ENCODE data around the gene C4orf54.

Gene C4orf54

DNA sequence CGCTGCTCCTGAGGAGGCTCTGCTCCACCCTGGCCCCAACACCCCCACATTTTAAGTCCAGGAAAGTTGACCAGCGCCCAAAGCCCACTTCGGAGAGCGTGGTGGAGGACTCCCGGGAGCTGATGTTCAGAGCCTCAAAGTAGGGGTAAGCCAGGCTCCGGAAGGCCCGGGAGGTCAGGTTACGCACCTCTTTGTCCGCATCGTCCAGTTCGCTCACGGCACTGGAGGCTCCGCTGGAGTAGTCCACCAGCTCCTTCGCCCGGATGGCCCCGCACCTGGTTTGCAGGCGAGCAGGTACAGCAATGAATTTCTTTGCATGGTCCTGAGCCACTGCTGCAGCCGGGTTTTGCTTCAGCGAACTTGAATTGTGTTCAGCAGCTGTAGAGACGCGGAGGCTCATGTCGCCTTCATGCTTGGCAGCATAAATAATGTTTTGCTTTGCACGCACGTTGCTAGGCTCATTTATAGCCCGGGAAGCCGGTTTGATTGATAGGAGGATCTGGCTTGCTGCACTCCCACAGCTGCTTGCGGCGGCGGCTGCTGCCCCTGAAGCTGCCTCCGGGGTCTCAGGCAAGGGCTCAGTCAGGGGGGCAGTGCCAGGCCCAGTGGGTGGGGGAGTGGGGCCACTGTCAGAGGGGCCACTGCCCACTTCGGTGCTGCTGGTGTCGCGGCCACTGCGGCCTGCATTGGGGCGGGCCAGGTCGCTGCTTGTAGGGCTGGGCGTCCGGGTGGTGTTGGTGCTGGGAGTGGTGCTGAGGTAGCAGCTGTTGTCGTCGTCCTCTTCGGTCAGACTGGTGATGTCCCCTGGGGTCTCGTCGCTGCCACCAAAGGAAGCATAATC, 4.8 kb downstream of the C4orf54 start:
- DNase-seq (ENCODE audit: low read depth in 2 of 2, low spot score in 1 of 2): no peak

DNA sequence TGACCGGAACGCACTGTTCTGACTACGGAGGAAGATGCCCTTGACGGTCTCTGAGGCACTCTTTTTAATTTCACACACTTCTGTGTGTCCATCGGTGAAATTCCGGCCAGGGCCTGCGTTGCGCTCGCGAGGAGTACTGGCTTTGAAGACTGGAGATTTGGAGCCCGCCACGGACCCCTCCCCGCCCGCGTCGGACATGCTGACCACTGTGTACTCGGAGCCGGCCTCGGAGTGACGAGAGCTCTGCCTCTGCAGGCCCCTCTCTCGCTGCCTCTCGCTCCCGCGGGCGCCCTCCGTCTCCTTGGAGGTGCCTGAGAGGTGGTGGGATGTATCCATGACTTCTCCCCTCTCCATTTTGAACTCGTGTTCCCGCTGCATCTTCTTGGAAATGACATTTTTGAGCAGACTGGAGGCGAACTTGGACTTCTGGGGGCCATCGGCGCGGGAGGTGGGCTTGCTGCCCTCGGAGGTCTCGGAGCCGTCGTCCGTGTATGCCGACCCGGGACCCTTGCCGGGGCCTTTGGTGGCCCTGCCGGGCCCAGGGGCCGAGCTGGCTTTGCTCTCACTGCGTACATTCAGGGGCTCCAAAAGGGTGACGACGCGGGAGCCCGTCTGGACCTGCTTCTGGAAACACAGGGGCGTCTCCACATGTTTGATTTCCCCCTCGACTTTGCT, 5.7 kb downstream of the C4orf54 start:
- DNase-seq (ENCODE audit: low read depth in 2 of 2, low spot score in 1 of 2): no peak

DNA sequence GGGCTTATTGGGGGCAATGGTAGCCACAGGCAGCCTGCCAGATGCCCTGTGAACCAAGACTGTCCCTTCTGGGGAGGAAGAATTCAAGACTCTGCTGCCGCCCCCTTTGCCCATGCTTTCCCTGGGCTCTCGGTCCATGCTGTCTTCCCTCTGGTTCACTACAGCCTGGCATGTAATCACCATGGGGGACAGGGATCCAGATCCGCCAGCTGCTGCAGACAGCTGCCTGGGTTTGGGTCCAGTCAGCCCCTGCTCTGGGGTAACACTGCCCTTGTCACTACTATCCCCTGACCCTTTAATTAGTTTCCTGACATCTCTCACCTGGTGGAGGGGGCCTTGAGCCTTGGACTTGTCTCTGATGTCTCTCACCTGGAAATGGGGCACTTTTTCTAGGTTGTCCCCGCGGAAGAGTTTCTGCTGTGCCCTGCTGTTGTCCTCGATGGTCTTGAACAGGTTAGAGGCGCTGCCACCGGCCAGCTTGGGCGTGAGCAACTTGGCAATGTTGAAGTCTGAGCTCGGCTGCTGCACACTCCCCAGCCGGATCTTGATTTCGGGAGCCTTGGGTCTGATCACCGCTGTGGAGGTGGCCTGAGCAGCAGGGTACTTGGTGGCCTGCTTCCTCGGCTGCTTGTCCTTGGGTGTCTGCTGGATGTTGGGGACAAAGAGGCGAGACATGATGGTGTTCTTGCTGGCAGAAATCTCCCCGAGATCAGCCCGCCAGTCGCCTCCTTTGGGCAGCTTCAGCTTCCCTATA, 6.4 kb downstream of the C4orf54 start:
- no peak for DNase-seq (ENCODE audit: low read depth in 2 of 2, low spot score in 1 of 2)

DNA sequence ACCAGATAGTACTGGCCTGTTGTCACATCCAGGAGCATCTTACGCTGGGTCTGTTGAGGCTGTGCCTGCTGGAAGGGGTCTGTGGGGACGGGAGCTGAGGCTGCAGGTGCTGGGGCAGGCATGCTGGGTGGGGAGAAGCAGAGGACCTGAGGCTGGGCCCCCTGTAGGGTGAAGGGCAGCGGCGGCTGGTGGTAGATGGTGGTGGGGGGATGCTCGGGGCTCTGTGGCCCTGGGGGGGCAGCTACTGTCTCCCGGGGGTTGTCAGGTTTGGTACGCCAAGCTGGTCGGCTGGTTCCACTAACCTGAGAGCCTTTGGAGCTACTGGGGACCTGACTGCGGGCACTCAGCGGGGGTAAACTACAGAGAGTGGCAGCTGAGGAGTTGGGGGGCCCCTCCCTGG, 7.8 kb downstream of the C4orf54 start:
- DNase-seq (ENCODE audit: low read depth in 2 of 2, low spot score in 1 of 2): no peak

DNA sequence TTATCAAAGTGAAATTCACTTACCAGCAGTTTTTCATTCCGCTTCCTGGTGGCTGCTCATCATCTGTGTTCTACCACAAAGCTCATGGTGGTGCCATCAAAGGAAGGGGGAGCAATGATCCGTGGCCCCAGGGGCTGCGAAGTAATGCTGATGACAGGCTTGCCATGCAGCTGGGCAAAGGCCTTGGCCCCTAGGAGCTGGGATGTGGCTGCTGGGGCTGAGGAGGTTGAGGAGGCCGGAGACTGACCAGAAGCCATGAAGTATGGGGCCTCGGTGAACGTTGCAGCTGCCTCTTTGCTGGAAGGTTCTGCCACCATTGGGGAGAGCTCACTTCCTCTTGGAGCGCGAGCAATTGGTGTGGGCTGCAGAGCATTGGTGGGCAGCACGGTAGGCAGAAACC, 8.4 kb downstream of the C4orf54 start:
- no peak for DNase-seq (ENCODE audit: low read depth in 2 of 2, low spot score in 1 of 2)

DNA sequence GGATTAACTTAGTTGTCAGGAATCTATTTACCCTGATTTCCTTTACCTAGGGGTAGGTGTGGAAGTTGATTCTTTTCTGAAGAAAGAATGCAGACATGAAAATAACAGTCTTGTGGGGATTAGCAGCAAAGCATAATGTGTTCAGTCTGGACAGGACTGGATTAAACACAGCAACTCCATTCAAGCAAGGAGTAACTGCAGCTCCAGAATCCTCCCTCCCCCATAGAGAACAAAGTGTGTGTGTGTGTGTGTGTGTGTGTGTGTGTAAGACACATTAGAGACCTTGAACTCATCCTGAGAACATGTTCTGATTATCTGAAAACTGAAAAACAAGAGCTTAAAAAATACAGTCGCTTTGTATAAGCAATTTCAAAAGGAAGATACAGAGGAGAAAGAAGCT, 9.3 kb downstream of the C4orf54 start:
- no peak for DNase-seq (ENCODE audit: low read depth in 2 of 2, low spot score in 1 of 2)

DNA sequence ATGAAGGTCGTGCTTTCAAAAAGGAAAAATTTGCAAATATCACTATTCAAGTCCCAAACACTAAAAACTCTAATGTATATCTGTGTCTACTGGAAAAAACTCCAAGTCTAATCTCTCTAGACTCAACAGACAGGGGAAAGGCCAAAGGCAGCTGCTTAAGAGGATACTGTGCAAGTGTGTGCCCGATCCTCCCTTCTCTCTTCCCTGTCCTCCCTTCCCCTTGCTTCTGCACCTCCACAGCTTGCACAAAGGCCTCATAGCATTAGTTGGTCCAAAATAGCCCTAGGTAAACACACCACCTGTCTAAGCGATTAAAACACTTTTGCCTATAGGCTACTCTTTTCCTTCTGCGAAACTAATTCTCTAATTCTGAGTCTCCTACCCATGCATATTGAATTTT, 10.6 kb downstream of the C4orf54 start:
- no peak for DNase-seq (ENCODE audit: low read depth in 2 of 2, low spot score in 1 of 2)

DNA sequence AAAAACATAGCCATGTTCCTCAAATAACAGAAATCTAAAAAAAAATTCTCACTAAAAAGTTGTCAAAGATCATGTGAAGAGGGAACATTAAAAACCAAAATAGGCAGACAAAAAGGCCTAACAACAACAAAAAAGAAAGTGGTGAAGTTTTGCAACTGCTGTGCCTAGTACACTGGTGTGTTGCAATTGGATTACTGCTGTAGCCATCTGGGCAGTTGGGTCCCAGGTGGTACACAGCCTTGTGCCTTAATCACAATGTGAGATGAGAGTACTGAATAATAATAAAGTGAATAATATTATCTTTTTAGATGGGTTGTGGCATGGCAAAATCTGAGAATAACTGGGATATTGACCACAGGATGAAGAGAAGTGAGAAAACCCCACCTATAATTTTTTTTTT, 12.0 kb downstream of the C4orf54 start:
- DNase-seq (ENCODE audit: low read depth in 2 of 2, low spot score in 1 of 2): no peak

DNA sequence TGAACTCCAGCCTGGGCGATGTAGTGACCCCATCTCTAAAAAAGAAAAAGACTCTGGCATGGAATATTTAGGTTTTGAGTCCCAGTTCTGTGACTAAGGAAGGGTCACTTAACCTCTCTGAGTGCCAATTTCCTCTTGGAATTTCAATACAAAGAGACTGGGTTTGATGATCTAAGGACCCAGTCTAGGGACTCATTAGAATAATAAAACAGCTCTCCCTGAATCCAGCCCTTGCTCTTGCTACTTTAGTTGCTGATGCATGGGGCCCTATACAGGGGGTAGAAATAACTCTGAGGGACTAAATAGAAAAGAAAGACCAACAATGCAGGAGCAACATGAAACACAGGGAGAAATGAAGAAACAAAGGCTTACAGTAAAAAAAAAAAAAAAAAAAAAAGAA, 12.6 kb downstream of the C4orf54 start:
- DNase-seq (ENCODE audit: low read depth in 2 of 2, low spot score in 1 of 2): no peak

DNA sequence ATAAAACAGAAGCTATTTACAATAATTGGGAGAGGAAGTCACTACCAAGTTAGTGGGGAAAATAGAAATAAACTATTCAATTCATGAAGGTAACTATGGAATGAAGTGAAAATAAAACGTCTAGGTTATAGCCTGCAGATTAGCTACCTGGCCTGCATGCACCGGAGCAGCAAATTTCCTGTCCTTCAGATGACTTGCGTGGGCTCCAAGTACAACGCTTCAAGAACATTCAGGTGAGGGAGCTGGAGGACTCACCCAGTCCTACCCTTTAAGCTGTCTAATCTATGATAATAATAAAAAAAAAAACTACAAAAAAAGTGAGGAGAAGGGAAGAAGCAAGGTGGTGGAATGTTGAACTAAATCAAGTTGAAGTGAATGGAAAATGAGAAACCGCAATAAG, 13.2 kb downstream of the C4orf54 start:
- DNase-seq (ENCODE audit: low read depth in 2 of 2, low spot score in 1 of 2): no peak

DNA sequence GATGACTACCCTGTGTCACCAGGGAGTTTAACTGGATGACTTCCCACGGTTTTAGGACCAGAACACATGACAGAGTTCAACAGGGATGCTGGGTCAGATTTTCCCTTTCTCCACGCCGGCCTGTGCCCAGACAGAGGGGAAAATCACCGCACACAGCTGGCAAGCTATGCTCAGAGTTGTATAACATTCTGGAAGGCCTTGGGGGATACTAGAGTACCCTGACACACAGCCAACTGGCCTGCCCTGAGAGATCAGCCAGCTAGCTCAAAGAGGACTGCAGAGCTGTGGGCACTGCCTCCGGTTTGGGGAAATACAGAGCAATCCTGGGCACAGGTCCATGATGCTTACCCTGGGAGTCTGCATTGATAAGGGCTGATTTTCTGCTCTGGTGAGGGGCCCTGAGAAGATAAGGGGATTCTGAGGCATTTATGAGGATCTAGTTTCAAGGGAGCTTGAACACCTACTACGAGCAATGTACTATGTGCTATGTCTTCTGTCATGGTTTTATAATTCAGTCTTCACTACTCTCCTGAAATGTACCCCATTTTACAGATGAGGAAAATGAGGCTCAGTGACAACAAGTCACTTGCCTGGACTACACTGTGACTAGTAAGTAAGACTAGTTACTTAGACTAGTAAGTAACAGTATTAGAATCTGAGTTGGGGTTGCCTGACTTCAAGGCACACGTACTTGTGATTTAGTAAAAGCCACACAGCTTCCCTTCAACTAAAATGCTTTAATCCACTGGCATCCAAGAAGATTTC, 14.7 kb downstream of the C4orf54 start:
- no peak for DNase-seq (ENCODE audit: low read depth in 2 of 2, low spot score in 1 of 2)

DNA sequence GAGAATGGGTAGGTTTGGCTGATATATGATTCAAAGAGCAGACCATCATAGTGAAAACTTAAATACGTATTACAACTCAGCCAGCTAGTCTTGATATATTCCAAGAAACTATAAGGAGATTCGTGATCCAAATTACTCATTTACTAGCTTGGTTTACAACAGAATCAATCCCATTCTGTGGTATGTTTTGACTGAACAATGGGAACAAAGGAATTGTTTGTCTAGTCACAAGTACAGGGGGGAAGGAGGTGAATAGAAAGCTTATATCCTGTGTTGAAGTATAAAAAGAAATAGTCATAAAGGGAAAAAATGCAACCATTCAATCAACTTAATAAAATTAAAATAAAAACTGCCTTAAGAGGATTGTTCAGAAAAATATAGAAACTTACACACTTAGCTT, 17.0 kb downstream of the C4orf54 start:
- no peak for DNase-seq (ENCODE audit: low read depth in 2 of 2, low spot score in 1 of 2)

DNA sequence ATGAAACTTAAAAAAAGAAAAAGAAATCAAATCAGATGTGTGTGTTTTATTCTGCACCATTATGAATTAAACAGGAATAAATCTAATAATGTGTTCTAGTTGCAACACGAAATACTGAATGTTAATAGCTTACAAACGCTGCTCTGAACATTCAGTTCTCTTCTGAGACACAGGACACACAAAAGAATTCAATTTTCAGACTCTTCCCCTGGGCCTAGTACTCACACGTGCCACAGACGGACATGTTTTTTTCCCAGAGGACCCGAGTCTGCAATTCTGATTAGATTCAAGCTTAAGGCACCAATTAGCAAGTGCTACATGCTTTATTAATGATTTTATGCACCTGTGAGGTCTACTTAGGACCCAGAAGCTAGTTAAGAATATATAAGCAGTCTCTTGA, 20.5 kb downstream of the C4orf54 start:
- no peak for DNase-seq (ENCODE audit: low read depth in 2 of 2, low spot score in 1 of 2)

DNA sequence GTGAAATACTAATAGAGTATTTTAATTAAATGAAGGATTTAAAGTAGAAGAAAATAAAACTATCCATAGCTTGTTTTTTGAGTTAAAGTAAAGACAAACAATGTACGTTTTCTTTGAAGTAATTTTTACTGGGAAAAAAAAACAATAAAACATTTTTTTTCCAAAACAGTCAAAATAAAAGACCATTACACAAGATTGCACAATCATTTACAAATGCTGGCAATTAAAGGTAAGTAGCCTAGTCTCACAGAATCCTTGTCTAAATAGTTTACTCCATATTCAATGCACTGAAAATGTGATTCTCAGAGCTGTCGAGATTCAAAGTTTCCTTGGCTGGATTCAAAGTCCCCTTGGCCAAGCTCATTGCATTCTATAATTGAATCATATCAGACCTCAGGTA, 21.2 kb downstream of the C4orf54 start:
- no peak for DNase-seq (ENCODE audit: low read depth in 2 of 2, low spot score in 1 of 2)

DNA sequence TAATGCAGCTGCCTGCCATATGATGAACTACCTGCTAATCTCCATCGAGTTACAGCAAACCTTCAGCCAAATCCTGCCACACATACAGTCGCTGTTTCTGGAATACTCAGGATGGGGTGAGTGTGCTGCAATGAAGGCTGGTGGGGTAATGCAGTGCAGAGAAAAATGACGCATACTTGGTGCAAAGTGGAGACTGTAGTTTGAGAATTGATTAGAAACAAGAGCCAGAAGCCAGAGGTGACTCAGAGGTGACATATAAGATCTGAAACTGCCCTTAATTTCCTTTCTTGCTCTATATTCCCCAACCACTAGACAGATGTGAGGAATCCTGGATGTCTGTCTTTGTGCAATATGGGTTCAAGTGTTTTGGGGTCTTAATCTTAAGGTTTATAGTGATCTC, 22.0 kb downstream of the C4orf54 start:
- DNase-seq (ENCODE audit: low read depth in 2 of 2, low spot score in 1 of 2): no peak

DNA sequence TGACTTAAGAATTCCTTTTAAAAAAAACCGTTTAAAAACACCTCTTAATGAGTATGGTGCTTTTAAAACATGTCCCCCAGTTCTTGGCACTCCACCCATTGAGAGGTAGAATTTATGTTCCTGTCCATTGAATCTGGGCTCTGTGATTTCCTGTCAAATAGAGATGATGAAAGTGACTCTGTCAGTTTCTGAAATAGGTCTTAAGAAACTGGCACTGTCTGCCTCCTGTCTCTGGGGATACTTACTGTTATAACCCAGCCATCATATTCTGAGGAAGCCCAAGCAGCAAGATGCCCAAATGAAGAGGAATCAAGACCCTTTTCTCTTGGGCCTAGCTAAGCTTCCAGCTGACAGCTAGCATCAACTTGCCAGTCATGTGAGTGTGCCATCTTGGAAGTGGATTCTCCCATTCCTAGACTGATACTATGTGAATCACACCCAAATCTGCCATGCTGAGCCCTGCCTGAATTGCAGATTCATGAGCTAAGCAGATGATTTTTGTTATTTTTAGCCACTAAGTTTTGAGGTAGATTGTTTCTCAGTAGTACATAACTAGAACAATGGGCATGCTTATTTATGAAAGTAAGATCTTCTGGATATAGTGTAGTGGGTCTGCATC, 22.8 kb downstream of the C4orf54 start:
- no peak for DNase-seq (ENCODE audit: low read depth in 2 of 2, low spot score in 1 of 2)

DNA sequence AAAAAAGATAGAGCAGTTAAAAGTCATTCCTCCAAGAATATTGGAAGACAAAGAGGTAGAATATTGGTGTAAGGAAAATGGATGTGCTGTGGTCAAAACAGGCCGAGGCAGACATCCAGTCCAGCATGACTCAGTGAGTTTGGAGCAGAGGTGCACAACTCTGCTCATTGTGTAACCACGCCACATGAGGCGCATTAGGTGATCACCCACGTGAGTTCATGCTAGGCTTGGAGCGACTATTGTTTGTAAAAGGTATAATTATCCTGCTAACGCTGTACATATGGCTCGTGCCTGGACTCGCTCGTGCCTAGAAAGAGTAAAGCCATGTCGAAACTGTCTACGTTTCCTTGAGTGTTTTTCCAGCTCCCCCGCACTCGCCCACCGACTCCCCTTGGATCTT, 23.9 kb downstream of the C4orf54 start:
- DNase-seq (ENCODE audit: low read depth in 2 of 2, low spot score in 1 of 2): no peak

DNA sequence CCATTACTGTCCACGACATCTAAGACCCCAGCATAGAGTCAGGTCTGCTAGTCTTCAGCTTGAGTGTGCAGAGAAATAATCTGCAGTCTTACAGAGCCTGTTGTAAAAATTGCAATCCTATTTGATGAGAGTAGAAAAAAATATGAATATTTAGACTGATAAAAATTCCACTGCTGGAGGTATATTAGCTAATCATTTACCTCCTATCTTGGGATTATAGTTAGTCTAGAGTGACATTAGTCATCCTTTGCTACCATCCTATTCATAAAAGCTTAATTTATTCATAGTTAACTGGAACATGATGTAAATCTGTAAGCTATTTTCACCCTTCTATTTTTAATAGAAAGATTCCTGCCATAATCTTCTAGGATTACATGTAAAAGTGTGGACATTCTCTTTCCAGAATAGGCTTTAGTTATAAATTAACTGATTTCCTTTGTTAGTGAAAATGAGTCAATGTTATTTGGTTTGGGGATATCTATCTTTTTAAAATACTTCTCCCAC, 26.7 kb downstream of the C4orf54 start:
- no peak for DNase-seq (ENCODE audit: low read depth in 2 of 2, low spot score in 1 of 2)

DNA sequence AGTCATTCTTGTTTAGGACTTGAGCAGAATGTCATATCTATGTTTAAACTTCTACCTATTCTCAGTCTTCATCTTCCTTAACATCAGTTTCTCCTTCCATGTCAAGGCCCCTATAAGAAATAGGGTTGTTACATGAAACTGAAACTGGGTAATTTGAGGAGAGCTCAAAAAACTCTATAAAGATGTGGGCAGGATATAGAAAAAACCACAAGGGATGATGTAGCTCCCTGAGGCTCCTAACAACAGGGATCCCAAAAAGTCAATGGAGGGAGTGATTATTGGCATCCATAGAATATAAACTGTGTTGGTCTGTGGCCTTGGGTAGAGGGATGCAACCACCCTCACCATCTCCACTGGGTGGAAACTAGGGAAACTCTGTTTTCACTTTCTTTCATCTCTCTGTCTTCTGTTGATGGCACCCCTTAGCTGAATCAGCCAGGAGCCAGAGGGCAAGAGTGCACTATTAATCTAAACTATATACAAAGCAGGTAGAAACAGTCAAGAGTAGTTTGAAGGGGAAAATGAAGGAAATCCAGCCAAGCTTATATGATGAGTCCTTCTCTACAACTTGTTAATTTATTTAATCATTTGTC, 27.6 kb downstream of the C4orf54 start:
- no peak for DNase-seq (ENCODE audit: low read depth in 2 of 2, low spot score in 1 of 2)

DNA sequence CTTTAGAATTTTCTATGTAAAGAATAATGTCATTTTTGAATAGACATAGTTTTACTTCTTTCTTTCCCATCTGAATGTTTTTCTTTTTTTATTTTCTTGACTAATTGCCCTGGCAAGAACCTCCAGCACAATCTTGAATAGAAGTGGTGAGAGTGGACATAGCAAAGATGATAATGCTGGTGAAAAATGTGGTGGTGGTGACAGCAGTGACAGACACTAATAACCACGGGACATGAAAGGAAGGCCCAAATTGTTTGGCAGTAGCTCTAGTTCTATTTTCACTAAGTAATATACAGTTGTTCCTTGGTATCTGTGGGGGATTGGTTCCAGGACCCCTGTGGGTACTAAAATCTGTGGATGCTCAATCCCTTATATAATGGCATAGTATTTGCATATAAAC, 29.6 kb downstream of the C4orf54 start:
- no peak for DNase-seq (ENCODE audit: low read depth in 2 of 2, low spot score in 1 of 2)

All from stimulated activated CD8-positive, alpha-beta memory T cell treated with anti-CD3 and anti-CD28 coated beads, Interleukin-4, amount 100 ng/mL, for 1 hour (primary cell).